Effector memory CD4-positive, alpha-beta T cell (primary cell): ENCODE results near the gene HOPX.

Experiments used
- DNase-seq, 3 donors: peaks; one replicate each; pipeline ENCODE4 v3.0.0-alpha.2; 2020
- H3K27ac ChIP-seq: 2 replicates; pipeline ENCODE4 v1.7.0; 2013; ENCODE audit warnings: mild to moderate bottlenecking, low read length, moderate library complexity; ENCODE audit not compliant: insufficient read depth, poor library complexity, severe bottlenecking
- H3K27me3 ChIP-seq: replicated peaks from 2 replicates; pipeline ENCODE4 v1.7.0; 2013; ENCODE audit warnings: mild to moderate bottlenecking, low read length; ENCODE audit not compliant: insufficient read depth, control insufficient read depth, poor library complexity, severe bottlenecking
- H3K36me3 ChIP-seq: 2 replicates; pipeline ENCODE4 v1.7.0; 2013; ENCODE audit warnings: mild to moderate bottlenecking, low read length, moderate library complexity; ENCODE audit not compliant: control insufficient read depth, insufficient read depth
- H3K4me1 ChIP-seq: 2 replicates; pipeline ENCODE4 v1.7.0; 2013; ENCODE audit warnings: low read length, mild to moderate bottlenecking; ENCODE audit not compliant: control insufficient read depth, insufficient read depth, poor library complexity, severe bottlenecking
- H3K4me3 ChIP-seq: 2 replicates; pipeline ENCODE4 v1.7.0; 2013; ENCODE audit warnings: low read length, low read depth, mild to moderate bottlenecking; ENCODE audit not compliant: insufficient read depth, poor library complexity, severe bottlenecking
- H3K9me3 ChIP-seq: 2 replicates; pipeline ENCODE4 v1.7.0; 2013; ENCODE audit warnings: mild to moderate bottlenecking, low read length, moderate library complexity; ENCODE audit not compliant: control insufficient read depth

Gene HOPX

DNA sequence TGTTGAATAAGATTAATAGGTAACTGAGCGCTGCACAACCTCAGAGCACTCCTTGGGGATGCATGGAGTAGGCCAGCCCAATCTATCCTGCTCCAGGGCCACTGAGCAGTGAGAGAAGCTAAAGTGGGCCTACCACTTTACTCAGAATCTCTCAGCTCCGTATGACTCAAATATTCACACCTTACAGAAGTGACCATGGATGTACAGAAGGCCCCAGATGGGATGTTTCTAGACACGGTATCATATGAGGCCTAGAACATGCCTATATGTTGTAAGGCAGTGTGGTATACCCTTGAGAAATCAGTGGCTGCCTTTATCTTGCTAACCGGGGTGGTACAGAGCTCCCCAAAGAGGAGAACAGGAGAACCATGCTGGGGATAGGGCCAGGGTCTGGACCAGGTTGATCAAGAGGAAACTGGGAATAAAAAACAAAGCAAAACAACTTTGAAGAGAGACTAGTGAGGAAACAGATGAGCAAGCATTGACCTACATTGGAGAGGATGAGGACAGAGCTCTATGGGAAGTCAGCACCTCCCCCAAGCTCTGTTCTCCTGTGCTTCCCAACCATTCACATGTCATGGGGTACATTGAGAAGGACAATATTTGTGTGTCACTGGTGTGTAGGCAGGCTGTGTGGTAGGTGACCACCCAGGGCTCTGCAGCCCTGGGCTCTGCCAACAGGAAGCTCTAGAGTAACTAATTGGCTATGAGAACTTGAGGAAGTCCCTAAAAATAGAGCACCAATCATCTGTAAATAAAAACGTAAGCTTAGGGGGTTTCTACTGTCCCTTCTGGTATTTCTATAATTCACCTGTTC lies 31.4 kb downstream of the HOPX start:
- no peaks in the 10 kb centered on the region for H3K27me3 ChIP-seq
- no peak for DNase-seq
- H3K4me1 ChIP-seq = peaks cover 15% of the 10 kb centered on the region
- no peak overlapping the region for H3K4me3 ChIP-seq
- no peaks in the 10 kb centered on the region for H3K9me3 ChIP-seq
- no peaks in the 10 kb centered on the region for H3K36me3 ChIP-seq
- H3K27ac ChIP-seq = peak overlapping the region; percentile 32

DNA sequence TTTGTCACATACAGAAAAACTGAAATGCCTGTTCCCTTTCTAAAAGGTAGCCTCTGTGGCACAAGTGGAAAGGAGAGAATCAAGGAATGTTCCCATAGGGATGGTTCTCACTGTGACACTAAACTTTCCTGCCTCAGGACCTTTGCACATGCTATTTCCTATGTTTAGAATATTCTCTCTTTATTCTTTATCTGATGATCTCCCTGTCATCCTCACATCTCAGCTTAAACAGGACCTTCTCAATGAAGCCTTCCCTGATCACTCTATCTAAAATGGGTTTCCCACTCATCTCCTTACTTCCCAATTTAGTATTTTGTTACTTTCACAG lies 32.3 kb downstream of the HOPX start:
- DNase-seq = no peak
- H3K9me3 ChIP-seq = no peaks in the 10 kb centered on the region
- no peak overlapping the region for H3K4me3 ChIP-seq
- no peak overlapping the region for H3K27ac ChIP-seq
- no peaks in the 10 kb centered on the region for H3K27me3 ChIP-seq
- H3K36me3 ChIP-seq = no peaks in the 10 kb centered on the region
- H3K4me1 ChIP-seq = peaks cover 6% of the 10 kb centered on the region

DNA sequence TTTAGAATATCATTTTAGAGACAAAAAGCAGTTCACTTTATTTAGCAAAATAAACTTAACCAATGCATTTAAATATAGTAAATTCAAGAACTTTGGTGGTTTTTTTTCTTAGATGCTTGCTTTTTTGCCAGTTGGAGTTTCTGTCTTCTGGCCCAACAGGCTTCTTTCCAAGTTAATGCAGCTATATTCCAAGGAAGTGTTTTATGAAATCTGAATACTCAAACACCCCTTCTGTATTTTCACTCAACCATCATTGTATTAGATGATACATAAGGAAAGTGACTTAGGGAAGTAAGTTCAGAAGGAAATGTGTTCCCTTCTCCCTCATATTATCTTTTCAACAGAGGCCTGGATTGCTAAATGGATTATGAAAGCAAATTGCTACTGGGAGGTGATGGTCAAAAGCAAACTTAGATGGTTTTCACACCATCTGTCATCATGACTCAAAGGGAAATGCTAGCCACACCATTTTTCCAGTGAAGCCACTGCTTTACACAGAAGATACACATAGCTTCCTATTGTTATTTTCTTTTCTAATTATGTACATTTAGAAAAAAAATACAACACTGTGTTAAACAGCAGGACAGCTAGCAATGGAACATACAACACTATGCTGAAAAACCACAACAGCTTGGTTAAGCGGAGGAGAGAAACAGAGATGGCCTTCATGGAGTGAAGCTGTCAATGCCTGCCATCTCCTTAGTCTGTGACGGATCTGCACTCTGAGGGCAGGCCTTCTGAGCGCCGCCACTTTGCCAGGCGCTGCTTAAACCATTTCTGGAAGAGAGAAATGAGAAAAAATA lies 32.9 kb downstream of the HOPX start:
- H3K4me3 ChIP-seq = no peak overlapping the region
- no peak for DNase-seq
- H3K4me1 ChIP-seq = peaks cover 2% of the 10 kb centered on the region
- no peaks in the 10 kb centered on the region for H3K9me3 ChIP-seq
- no peak overlapping the region for H3K27ac ChIP-seq
- no peaks in the 10 kb centered on the region for H3K36me3 ChIP-seq
- no peaks in the 10 kb centered on the region for H3K27me3 ChIP-seq

DNA sequence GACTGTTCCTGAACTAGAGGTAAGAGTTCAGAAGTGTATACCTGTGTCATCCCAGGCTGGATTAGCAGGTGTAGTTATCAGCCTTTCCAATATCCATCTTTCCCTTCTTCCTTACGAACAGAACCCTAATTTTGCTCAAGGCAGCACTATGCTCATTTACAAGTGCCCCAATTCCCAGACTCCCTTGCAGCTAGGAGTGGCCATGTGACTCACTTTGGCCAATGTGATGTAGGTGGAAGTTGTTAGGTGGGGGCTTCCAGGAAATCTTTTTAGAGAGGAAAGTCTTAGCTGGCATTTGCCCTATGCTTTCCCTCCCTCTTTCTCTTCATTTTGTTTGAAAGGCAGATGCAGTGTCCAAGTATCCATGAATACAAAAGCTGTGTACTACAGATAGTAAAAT lies 34.8 kb downstream of the HOPX start:
- no peak overlapping the region for H3K4me3 ChIP-seq
- no peak for DNase-seq
- H3K9me3 ChIP-seq = no peaks in the 10 kb centered on the region
- no peaks in the 10 kb centered on the region for H3K4me1 ChIP-seq
- H3K27ac ChIP-seq = no peak overlapping the region
- H3K27me3 ChIP-seq = no peaks in the 10 kb centered on the region
- H3K36me3 ChIP-seq = no peaks in the 10 kb centered on the region

DNA sequence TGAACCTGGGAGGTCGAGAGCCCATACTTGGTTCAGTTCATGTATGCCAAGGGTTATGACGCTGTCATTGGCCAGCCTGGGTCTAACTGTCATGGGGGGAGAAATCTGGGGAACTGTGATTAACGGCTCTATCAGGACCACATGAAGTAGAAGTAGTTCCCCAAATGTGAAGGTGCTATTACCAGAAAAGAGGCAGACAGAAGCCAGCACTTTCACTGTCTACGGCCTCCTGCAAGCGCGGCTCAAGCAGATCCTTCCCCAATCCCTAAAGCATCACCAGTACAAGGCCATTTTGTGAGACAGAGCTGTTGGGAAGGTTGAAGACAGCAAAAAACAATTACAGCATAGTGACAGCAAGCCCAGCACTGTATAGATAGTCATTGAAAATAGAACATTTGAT lies 37.5 kb downstream of the HOPX start:
- H3K4me3 ChIP-seq = no peak overlapping the region
- no peak overlapping the region for H3K27ac ChIP-seq
- no peaks in the 10 kb centered on the region for H3K4me1 ChIP-seq
- H3K27me3 ChIP-seq = no peaks in the 10 kb centered on the region
- no peaks in the 10 kb centered on the region for H3K36me3 ChIP-seq
- no peaks in the 10 kb centered on the region for H3K9me3 ChIP-seq
- DNase-seq = no peak

DNA sequence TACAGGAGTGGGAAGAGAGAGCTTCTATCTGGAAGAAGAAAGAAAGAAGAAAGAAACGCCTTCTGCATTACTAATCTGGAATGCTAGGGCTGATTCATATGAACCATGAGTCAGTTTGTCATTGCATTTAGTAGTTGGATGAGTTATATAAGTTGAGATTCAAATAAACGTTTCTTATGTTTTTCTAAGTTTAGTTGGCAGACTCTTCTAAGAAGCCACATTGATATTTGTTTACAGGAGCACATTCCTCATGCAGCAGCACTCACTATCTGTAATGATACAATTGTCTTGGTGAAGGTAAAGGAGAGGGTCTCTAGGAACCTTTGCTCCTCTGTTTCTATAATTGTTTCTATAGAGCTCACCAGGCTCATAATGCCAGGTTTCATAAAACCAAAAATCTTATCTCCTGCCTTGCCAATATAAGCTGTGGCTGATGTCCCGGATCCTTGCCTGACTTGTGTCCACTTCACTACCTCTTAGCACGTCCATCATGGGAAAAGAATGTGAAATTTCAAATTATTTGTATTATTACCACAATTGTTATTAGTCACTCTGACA lies 39.5 kb downstream of the HOPX start:
- H3K4me1 ChIP-seq = no peaks in the 10 kb centered on the region
- DNase-seq = no peak
- H3K27ac ChIP-seq = no peak overlapping the region
- H3K9me3 ChIP-seq = no peaks in the 10 kb centered on the region
- no peak overlapping the region for H3K4me3 ChIP-seq
- no peaks in the 10 kb centered on the region for H3K27me3 ChIP-seq
- H3K36me3 ChIP-seq = no peaks in the 10 kb centered on the region

DNA sequence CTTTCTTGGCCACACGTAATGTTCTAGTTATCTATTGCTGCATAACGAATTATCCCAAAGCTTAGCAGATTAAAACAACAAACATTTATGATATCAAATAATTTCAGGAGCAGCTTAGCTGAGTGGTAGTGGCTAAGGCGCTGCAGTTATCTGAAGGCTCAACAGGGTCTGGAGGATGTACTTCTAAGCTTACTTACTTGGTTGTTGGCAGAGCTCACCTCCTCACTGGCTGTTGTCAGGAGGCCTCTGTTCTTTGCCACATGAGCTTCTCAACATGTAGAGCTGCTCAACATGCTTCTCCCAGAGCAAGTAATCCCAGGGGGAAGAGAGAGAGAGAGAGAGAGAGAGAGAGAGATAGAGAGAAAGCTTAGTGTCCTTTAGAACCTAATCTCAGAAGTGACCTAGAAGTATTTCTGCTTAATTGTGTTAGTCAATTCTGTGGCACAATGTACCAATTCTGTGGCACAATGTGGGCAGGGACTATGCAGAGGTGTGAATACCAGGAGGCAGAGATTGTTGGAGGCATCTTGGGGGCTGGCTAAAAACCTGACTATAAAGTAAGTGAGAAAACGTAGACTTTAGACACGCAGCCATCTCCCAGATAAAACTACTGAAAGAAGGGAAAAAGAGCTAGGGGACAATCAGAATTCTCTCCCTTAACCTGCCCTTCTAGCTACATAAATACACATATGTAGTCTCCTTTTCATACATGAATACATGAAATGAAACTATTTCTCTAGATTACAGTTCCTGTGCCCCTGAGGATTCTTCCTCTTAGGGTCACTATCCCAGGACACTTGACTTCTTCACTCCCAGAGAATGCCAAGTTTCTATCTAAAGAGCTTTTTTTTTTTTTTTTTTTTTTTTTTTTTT lies 40.2 kb downstream of the HOPX start:
- Histone ChIP-seq H3K4me3 (no peak overlapping the region), H3K4me1 (no peaks in the 10 kb centered on the region), H3K36me3 (no peaks in the 10 kb centered on the region), H3K27ac (no peak overlapping the region), H3K9me3 (no peaks in the 10 kb centered on the region), H3K27me3 (no peaks in the 10 kb centered on the region)
- no peak for DNase-seq

DNA sequence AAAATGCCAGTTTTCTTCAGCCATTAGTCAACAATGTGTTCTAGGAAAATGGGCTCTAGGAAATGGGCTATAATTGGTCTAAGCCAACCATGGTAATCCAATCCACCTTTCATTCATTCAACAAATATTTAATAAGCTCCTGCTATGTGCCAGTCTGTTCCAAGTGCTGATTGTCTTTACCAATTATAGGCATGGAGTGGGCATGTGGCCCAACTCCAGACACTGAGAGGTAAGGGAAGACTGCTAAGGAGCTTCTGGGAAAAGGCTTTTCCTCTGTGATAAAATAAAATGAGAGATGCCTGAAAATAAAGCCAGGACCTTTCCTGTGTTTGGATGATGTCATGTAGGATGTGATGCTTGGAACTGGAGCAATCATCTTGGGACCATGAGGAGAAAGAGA lies 43.3 kb downstream of the HOPX start:
- Histone ChIP-seq H3K27me3 (no peaks in the 10 kb centered on the region), H3K27ac (no peak overlapping the region), H3K4me1 (no peaks in the 10 kb centered on the region), H3K9me3 (no peaks in the 10 kb centered on the region), H3K4me3 (no peak overlapping the region), H3K36me3 (no peaks in the 10 kb centered on the region)
- DNase-seq = no peak

DNA sequence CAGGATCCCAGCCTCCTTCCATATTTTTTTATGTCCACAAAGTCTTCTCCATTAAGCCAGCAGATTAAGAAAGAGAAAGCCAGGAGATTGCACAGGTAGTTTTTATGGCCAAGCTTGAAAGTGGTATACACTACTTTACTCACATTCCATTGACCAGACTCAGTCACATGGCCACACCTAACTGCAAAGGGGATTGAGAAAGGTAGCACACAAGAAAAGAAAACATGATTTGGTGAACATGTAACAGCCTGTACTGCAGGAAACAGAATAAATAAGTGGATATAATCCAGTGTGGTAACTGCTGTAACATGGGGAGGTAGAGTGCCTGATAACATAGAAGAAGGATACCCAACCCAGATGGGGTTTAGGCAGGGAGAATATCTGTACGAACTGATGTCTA lies 43.9 kb downstream of the HOPX start:
- DNase-seq = no peak
- Histone ChIP-seq H3K27ac (no peak overlapping the region), H3K27me3 (no peaks in the 10 kb centered on the region), H3K9me3 (no peaks in the 10 kb centered on the region), H3K4me3 (no peak overlapping the region), H3K36me3 (no peaks in the 10 kb centered on the region), H3K4me1 (no peaks in the 10 kb centered on the region)
